HG03354 (cell line): Measurements from ENCODE around the gene CTU1.

Experiments
- ATAC-seq: cut with Tn5 transposase; IDR thresholded peaks from one replicate; pipeline ENCODE4 v1.9.1; 2021; ENCODE audit warnings: mild to moderate bottlenecking; ENCODE audit not compliant: unreplicated experiment, poor library complexity, severe bottlenecking

CTU1 gene

GRCh38 chr19:51135986-51136762 lies 28.0 kb upstream of the CTU1 start:
- ATAC-seq = no peak

- ATAC-seq = no peak
These were observed 26.8 kb upstream of the CTU1 start for GRCh38 chr19:51135004-51135403.

GRCh38 chr19:51131780-51132680 lies 23.8 kb upstream of the CTU1 start:
- no peak for ATAC-seq

GRCh38 chr19:51129716-51130115 lies 21.5 kb upstream of the CTU1 start:
- no peak for ATAC-seq

- no peak for ATAC-seq
These were observed 20.0 kb upstream of the CTU1 start for GRCh38 chr19:51128227-51128626.

GRCh38 chr19:51127755-51128154 lies 19.5 kb upstream of the CTU1 start:
- no peak for ATAC-seq

- no peak for ATAC-seq
These were observed 18.8 kb upstream of the CTU1 start for GRCh38 chr19:51127032-51127431.

GRCh38 chr19:51125421-51126075 lies 17.3 kb upstream of the CTU1 start:
- no peak for ATAC-seq

- no peak for ATAC-seq
These were observed 16.5 kb upstream of the CTU1 start, which contains the start of gene SIGLEC9 for GRCh38 chr19:51124729-51125128. Gene SIGLEC9 (plus strand): TSS chr19:51124906. CDS start chr19:51124975, 69 bp downstream.

- no peak for ATAC-seq
These were observed 16.0 kb upstream of the CTU1 start for GRCh38 chr19:51124216-51124615.

GRCh38 chr19:51123802-51124201 lies 15.6 kb upstream of the CTU1 start:
- ATAC-seq = no peak

- ATAC-seq = no peak
These were observed 15.2 kb upstream of the CTU1 start for GRCh38 chr19:51123381-51123800.

- ATAC-seq = no peak
These were observed 14.1 kb upstream of the CTU1 start for GRCh38 chr19:51122112-51122981.

- ATAC-seq = no peak
These were observed 13.0 kb upstream of the CTU1 start for GRCh38 chr19:51121257-51121656.

GRCh38 chr19:51120160-51120559 lies 12.0 kb upstream of the CTU1 start:
- no peak for ATAC-seq

GRCh38 chr19:51119611-51120010 lies 11.4 kb upstream of the CTU1 start:
- ATAC-seq = no peak

GRCh38 chr19:51119101-51119500 lies 10.9 kb upstream of the CTU1 start:
- ATAC-seq = no peak

- ATAC-seq = no peak
These were observed 8.6 kb upstream of the CTU1 start for GRCh38 chr19:51116736-51117286.

- no peak for ATAC-seq
These were observed 6.0 kb upstream of the CTU1 start for GRCh38 chr19:51114087-51114729.
